G401 (cell line): ENCODE measurements around the gene PCMTD2. TPM values are rescaled to one million over a fixed set of nuclear protein-coding genes. Genes with fewer than 3 reads are reported as not detected.
"Not testable (repeated sequence)": the region's sequence is repeated elsewhere in the genome, so short reads cannot be mapped to it uniquely, and the experiment has no call there.

Source experiments
- DNase-seq: peaks from one replicate; pipeline ENCODE4 v3.0.0-alpha.2; 2015; ENCODE audit warnings: low spot score
- in situ Hi-C: cut with HindIII; loops from 2 replicates; pipeline ENCODE4 v1.10.0; 2016; ENCODE audit warnings: low sequenced_read_pairs, mixed read lengths
- total RNA-seq: library from RNA; depleted of rRNA; stranded (reverse); fragments of >200 nt; shearing (Covaris generic); gene quantifications from 2 replicates; pipeline ENCODE4 v1.2.3, GENCODE V29; 2014

PCMTD2 gene
- total RNA-seq, 1 experiment from 2014 or later: 64.1 TPM

DNA sequence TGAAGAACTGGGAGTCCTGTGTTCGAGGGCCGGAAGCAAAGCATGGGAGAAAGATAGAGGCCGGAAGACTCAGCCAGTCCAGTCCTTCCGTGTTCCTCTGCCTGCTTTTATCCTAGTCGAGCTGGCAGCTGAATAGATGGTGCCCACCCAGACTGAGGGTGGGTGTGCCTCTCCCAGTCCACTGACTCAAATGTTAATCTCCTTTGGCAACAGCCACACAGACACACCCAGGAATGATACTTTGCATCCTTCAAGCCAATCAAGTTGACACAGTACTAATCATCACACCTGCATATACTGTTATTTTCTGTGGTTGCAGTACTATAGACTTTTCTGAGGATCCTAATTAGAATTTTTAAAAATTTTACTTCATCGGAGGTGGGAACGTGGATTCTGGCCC, 21.3 kb downstream of the PCMTD2 start:
- in situ Hi-C loops: no loop called here
- no peak for DNase-seq

DNA sequence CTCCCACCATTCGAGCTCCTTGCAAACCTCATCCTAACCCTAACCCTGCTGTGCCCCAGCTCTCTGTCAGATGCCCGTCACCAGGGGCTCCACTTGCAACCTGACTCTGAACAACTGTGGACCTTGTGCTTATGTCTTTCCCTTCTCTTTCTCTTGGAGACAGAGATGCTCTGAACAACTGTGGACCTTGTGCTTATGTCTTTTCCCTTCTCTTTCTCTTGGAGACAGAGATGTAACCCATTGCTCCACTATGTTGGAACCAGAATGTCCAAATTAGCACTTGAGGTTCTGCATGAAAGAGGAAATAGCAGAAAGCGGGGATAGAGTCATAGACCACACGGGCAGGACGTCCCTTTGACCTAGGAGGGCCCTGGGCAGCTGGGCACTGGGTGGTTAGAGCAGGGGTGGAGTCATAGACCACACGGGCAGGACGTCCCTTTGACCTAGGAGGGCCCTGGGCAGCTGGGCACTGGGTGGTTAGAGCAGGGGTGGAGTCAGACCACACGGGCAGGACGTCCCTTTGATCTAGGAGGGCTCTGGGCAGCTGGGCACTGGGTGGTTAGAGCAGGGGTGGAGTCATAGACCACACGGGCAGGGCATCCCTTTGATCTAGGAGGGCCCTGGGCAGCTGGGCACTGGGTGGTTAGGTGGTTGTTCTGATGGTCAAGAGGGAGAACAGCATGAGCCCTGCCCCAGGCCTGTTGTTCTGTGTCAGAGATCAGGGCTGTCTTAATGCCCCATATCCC, 22.2 kb downstream of the PCMTD2 start:
- in situ Hi-C loops: no loop called here

DNA sequence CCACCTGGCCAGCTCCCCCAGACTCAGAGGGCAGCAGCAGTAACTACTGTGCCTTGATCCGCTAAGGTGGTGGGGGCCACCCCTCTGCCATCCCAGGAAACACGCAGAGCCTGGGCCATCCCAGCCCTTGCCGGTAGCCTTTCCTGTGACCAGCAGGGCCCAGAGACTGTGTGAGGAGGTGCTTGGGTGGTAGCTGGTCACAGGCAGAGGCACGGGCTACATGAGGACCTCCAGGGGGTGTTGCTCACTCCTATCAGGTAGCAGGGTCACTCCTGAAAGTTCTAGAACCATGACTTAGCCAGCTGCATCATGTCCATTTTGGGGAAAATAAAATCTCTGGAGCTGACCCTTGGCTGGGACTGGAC, 22.8 kb downstream of the PCMTD2 start:
- in situ Hi-C loops: no loop called here
- DNase-seq: no peak

More for the DNA sequence above, 22.2 kb downstream of the PCMTD2 start:
- DNase-seq: no peak

DNA sequence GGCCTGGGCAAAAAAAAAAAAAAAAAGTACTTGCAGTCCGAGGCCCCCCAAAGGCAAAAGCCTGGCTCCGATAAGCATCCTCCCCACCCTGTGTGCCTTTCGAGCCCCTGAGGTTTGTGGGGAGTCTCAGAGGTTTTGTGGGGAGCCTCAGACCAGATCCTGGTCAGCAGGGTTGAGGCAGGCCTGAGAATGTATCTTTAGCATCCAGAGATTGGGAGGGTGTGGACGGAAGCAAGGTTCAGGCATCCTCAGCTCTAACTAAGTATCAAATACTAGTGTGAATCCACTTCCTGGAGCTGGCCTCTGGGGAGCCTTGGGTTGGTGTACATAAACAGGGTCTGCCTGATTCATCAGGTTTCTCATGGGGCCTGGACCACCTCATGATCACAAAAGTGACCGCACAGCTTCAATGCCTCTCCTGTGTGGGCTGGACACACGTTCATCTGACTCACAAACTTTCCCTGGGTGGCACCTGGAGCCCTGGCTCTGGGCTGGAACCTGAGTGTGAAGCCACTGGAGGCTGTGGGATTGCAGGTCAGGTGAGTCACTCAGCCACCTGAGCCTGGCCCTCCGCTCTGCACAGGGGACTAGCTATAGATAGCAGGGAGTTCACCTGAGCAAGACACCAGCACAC, 24.4 kb downstream of the PCMTD2 start:
- in situ Hi-C loops: no loop called here

DNA sequence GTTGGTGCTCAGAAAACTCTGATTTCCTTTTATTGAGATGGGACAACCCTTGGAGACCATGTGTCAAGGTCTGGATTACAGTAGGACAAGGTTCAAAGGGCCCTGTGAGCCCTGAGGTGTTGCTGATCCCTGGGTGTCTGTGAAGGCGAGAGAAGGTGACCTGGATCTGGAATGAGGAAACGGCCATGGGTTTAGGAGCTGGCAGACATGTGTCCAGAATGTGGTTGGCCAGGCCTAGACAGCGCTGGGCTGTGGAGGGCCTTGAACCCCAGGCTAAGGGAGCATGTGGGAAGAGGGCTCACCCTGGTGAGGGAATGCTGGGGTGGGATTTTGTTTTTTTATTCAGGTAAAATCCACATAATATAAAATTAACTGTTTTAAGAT, 24.9 kb downstream of the PCMTD2 start:
- in situ Hi-C loops: no loop called here
- DNase-seq: no peak

More for the DNA sequence above, 24.4 kb downstream of the PCMTD2 start:
- no peak for DNase-seq

DNA sequence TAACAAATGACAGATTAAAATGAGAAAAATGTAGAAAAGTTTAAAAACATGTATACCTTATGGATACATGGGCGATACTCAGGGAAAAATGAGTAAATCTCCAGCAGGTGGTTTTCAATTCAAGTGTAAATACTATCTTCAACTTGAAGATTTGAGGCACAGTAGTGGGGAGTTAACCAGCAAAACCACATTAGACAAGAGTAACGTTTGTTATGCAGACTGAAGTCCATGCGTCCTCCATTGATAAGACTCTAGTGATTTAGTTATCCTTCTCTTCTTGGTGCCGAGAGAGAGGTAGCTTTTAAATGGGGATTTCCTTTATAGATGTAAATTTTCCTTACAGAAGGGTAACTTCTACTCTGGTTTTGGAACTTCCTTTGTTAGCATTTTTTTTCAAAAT, 28.1 kb downstream of the PCMTD2 start:
- DNase-seq: no peak
- in situ Hi-C loops: no loop called here

DNA sequence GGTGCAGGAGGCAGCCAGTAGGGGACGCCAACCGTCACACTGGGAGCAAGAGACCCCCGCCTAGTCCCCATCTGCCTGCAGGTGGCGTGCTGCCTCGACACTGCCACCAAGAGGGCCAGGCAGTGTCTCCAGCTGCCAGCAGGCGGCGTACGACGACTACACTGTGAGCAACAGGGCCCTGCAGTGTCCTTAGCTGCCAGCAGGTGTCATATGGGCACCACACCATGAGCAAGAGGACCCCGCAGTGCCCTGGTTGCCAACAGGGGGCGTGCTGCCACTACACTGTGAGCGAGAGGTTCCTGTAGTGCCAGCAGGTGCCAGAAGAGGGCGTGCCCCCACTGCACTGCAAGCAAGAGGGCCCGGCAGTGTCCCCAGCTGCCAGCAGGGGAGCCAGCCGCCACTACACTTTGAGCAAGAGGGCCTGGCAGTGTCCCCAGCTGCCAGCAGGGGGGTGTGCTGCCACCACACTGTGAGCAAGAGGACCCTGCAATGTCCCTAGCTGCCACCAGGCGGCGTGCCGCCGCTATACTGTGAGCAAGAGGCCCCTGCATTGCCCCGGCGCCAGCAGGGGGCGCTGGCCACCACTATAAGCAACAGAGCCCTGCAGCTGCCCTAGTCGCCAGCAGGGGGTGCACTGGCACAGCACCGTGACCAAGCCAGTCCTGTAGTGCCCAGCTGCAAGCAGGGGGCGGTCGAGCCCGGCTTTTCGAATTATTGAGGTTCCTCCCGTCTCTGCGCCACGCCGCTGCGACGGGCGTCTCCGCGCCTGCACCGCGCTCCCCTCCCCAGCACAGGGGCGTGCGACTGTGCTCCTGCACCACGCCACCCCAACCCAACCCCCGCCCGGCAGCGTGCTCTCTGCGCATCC, 30.3 kb downstream of the PCMTD2 start:
- in situ Hi-C loops: not testable (repeated sequence)
- DNase-seq: peak; percentile 76

DNA sequence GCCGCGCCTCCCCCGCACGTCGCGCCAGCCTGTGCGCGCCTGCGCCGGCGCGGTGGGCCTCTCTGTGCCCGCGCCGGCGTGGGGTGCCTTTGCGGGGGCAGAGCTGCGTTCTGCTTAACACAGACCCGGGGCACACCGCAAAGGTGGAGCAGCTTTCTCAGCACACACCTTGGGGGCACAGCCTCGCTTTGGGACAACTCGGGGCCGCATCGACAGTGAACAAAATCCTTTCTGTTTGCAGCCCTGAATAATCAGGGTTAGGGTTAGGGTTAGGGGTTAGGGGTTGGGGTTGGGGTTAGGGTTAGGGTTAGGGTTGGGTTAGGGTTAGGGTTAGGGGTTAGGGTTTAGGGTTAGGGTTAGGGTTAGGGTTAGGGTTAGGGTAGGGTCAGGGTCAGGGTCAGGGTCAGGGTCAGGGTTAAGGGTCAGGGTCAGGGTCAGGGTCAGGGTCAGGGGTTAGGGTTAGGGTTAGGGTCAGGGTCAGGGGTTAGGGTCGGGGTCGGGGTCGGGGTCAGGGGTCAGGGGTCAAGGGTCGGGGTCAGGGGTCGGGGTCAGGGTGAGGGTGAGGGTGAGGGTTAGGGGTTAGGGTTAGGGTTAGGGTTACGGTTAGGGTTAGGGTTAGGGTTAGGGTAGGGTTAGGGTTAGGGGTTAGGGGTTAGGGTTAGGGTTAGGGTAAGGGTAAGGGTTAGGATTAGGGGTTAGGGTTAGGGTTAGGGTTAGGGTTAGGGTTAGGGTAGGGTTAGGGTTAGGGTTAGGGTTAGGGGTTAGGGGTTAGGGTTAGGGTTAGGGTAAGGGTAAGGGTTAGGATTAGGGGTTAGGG, 31.1 kb downstream of the PCMTD2 start:
- in situ Hi-C loops, DNase-seq: not testable (repeated sequence)

DNA sequence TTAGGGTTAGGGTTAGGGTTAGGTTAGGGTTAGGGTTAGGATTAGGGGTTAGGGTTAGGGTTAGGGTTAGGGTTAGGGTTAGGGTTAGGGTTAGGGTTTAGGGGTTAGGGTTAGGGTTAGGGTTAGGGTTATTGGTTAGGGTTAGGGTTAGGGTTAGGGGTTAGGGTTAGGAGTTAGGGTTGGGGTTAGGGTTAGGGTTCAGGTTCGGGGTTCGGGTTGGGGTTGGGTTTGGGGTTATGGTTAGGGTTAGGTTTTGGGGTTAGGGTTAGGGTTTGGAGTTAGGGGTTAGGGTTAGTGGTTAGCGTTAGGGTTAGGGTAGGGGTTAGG, 31.7 kb downstream of the PCMTD2 start:
- DNase-seq, in situ Hi-C loops: not testable (repeated sequence)

DNA sequence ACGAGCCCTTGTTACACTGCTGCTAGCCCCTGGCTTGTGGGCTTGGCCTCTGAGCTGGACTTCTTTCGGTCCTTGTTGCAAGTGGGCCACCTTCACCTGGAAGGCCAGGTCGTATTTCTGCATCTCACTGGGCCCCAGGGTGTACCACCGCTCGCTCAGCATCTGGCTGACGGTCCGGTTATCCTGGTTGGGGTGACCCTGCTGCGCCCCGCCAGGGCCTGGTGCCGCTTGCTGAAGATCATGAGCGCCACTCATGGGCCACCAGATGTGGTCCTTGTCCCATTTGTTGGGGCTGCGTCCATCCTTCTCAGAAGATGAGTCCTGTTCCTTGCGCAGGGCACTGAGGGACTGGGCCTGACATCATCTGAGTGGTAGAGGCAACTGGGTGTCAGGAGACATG, 36.6 kb downstream of the PCMTD2 start:
- DNase-seq, in situ Hi-C loops: not testable (repeated sequence)

DNA sequence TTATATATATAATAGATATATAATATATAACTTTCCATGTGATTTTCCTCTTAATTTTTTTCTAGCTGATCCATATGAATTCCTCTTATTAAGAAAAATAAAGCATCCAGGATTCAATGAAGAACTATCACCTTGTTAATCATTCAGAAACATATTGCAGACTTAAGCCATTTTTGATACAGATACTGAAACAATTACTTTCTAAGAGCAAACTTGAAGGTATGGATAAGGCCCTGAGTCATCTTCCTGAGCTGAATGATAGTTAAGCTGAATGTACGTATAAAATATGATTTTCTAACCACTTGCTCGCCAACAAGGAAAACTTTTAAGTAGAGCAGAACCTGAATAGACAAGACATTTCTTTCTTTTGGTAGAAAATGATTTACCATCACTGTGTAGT, 47.5 kb downstream of the PCMTD2 start:
- DNase-seq, in situ Hi-C loops: not testable (repeated sequence)

DNA sequence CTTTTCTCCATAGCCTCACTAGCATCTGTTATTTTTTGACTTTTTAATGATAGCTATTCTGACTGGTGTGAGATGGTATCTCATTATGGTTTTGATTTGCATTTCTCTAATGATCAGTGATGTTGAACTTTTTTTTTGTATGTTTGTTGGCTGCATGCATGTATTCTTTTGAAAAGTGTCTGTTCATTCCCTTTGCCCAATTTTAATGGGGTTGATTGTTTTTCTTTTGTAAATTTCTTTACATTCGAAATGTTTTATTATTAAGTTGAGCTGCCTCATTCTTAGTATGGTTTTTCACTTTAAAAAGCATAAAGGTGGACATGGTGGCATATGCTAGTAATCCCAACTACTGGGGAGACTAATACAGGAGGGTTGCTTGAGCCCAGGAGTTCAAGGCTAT, 58.2 kb downstream of the PCMTD2 start:
- in situ Hi-C loops, DNase-seq: not testable (repeated sequence)

DNA sequence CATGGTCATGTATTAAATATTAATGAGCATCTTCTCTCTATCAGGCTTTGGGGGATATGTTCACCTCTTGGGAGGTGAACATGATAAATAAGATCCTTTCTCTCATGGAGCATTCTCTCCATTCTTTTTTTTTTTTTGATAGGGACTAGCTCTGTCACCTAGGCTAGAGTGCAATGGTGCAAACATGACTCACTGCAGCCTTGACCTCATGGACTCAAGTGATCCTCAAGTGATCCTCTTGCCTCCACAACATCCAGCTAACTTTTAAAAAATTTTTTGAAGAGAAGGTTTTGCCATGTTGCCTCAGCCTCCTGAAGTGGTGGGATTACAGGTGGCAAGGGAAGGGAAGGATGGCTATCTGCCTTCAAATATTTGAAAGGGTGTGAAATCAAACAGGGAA, 59.8 kb downstream of the PCMTD2 start:
- in situ Hi-C loops: not testable (repeated sequence)

DNA sequence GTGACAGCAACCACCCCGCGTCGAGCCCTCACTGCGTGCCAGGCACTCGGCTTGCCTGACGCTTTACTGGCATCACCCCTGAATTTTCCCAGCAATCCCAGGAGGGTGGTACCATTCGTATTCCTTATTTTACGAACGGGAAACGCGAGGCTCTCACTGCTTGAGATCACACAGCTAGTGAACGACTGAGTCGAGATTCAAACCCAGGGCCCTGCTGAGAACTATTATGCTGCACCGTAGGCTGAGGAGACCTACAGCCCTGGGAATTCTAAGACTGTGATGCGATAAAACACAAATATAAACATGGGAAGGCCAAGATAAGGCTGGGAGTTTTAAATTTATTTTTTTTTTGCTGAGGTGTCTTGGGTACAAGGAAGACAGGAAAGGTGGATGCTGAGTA, 60.3 kb downstream of the PCMTD2 start:
- in situ Hi-C loops, DNase-seq: not testable (repeated sequence)

More for the DNA sequence above, 59.8 kb downstream of the PCMTD2 start:
- DNase-seq: not testable (repeated sequence)

DNA sequence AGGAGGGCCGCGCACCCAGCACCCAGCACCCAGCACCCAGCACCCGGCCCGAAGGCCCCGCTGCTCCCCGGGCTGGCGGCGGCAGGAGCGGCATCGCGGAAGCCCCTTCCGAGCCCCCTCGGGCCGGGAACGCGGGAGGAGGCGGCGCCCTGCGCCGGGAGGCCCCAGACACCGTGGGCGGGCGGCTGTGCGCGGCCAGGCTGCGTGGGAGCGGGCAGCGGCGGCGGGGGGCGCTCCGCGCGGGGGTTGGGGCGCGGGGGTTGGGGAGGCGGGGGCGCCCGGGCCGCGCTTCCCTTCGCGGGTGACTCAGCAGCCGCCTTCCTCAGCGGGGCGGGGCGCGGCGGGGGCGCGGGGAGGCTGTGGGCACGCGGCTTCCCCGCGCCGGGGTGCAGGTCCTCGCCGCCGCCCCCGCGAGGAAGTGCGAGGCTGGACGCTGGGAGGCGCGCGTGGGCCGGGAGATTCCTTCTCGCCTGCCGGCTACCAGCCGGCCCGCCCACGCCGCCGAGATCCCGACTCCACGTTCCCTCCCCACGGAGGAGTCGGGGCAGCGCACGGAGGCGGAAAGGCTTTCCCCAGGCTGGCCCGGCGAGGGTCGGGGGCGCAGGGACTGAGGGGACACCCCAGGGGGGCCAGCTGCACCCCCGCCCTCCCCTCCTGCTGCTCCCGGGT, 61.0 kb downstream of the PCMTD2 start:
- peak; percentile 50 for DNase-seq
- in situ Hi-C loops: not testable (repeated sequence)

DNA sequence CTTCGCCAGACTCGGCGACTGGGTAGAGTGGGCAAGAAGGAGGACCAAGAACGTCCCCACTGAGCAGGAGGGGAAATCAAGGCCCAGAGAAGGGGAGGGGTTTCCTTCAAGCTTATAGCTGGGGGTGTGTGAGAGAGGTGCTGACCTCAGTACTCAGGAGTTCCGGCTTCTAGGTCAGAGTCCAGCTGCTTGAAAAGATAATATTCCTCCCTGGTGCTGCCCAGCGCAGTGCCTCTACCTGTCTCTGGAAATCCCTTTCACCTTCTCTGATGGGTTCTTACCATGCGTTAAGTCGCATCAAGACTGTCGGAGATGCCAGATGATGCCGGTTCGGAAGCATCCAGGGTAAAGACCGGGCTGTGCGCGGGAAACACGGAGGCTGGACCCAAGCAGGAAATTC, 61.8 kb downstream of the PCMTD2 start:
- in situ Hi-C loops, DNase-seq: not testable (repeated sequence)

DNA sequence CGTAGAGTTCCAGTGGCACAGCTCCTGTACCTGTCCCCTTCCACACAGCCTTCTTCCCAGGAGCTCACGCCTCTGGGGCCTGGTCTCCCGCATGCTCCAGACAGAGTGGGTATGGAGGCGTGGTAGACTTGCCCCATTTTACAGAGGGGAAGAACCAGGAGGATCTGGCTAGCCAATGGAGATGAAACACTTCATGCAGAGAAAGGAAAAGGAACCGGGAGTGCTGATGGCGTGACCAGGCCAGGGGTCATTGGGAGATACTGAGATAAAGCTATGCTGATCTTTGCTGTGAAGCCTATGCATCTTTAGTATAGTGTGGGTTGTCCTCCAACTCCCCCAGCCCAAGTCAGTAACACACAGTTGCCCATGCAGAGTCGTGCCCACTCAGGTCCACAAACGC, 62.5 kb downstream of the PCMTD2 start:
- in situ Hi-C loops: not testable (repeated sequence)

DNA sequence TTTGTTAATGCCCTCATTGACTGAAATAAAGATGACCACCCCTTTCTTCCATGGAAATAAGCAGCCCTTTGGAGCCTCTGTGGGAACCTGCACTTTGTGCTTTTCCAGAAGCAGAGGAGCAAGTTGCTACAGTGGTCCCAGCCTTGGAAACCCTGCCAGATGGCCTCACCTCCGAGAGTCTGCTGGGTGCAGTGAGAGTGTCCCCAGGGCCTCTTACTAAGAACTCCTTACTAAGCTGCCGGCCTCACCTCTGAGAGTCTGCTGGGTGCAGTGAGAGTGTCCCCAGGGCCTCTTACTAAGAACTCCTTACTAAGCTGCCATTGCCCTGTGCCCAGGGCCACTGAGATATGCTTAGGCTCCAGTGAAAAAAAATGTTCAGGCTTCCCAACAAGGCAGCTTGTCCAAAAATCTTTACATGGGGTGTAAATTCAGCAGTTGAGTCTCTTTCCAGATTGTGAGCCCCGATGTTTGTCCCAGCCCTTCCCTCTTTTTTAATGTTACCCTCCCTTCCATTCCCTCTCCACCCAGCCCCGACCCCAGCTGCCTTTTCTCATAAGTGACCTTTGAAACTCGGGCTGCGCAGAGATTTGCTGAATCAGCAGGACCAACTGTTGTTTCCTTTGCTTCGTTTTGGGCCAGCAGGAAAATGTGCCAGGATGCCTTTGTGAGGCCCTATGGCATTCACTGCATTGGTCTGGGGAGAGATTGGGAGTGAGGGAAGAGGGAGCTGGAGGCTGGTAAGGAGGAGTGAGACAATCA, 66.7 kb downstream of the PCMTD2 start:
- DNase-seq, in situ Hi-C loops: not testable (repeated sequence)

More for the DNA sequence above, 62.5 kb downstream of the PCMTD2 start:
- DNase-seq: not testable (repeated sequence)
